SK-N-MC (cell line): ENCODE measurements around the gene PHLDA1.

Experiments used
- EZH2 ChIP-seq: fragments of 200-600 bp; sonication (generic); IDR thresholded peaks from one replicate; pipeline ENCODE4 v1.6.1; 2017; ENCODE audit warnings: antibody characterized with exemption
- FOXP2 ChIP-seq: optimal IDR thresholded peaks from 2 replicates; pipeline ENCODE3; 2011; ENCODE audit warnings: mild to moderate bottlenecking, moderate library complexity; ENCODE audit not compliant: insufficient read depth; ENCODE audit errors: extremely low read length, control extremely low read depth
- POLR2AphosphoS5 ChIP-seq: IDR thresholded peaks from 2 replicates; pipeline ENCODE4 v1.6.1; 2012; ENCODE audit warnings: mild to moderate bottlenecking, low read depth, low read length, borderline replicate concordance

DNA sequence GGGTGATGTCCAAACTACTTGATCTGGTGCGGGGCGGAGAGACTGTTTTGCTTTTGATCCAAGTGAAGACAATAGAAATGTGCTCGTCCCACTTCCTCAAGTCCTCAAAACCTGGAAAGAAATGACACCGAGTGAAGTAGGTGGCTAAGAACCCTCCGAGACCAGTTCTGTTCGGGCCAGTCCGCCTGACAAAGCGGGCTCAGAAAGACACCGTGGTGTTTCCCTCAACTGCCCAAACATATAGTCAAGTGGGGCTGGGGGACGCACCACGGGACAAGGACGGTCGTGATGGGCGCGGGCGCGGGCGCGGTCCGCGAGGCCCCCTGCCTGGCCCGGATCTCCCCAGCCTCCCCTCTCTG, 1.6 kb downstream of the PHLDA1 start:
- TF ChIP-seq POLR2AphosphoS5 (no peak), EZH2 (no peak), FOXP2 (no peak)
